ENCODE measurements around the gene YRDC.
"Not testable (repeated sequence)": the region's sequence is repeated elsewhere in the genome, so short reads cannot be mapped to it uniquely, and the experiment has no call there.

The YRDC gene

DNA sequence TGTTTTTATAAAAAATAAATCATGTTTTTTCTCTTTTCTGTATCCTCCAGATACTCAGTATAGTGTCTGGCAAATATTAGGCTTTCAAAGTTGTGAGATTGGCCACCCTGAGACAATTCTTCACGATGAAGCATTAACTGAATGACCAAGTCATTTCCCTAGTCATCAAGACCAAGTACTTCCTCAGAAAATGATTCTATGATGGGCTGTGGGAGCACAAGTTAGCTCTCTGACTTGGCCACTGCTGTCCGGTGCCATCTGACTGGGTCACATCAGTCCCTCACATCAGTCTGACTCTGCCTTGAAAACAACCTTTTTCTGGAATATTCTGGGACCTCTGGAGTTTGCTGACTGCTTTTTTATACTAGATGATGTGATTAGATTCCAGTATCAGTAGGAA lies 13.5 kb upstream of the YRDC start:
- DNase-seq, result no peak

DNA sequence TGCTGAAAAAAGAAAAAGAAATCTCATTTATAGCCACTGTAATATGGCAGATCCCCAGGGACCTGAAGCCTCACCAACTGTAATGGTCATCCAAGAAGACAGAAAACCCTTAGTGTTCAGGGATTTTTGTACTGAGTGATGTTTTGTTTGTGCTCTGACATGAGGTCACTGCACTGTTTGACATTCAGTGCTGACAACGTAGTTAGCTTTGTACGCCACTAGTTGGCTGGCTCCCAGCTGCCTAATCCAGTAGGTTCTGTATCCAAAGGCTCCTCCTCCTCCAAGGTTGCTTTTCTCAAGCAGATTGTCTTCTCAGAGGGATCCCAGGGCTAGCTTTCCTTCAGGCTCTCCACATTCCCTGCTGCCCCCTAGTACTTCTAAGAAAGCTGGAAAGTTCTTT lies 9.5 kb upstream of the YRDC start:
- DNase-seq, result no peak

DNA sequence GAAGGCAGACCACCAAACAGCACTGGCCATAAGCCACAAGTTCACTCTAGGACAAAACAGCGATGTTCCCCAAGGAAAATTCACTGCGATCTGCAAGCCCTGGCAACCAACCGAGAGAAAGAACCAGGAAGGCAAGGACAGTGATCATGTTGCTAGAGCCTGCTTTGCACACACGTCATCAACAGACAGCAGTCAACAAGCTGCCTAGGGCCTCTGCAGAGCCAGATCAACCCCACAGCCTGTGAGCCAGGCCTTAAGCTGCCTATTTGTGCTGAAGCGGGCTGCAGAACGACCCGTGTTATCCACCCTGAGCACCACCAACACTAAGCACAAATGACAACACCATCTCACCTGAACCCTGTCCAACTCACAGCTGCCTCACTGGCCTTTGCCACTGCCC lies 6.2 kb upstream of the YRDC start:
- no peak for DNase-seq

DNA sequence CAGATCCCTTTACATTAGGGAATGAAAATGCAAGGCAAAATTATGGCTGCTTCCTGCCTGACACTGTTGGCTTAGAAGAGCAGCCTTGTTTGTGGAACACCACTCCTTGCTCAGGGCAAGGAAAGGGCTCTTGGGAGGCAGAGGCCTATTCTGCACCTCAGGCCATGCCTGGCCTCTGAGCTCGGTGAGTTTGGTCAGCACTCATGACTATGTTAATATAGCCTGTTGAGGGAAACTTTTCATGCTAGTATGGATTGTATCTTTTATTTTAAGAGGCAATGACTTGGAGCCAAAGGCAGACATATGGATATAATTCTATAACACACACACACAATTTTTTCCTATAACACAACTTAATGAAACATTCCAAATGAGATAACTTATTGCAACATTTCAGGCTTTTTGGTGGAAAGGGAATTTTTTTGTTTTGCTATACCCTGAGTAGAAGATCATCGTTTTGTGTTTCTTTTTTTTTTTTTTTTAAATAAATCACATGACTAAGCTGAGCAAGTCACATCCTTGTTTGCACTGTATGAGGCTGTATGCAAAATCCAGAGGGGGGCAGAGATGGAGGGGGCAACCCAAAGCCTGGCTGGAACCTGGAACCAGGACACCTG lies 5.6 kb upstream of the YRDC start:
- no peak for DNase-seq

DNA sequence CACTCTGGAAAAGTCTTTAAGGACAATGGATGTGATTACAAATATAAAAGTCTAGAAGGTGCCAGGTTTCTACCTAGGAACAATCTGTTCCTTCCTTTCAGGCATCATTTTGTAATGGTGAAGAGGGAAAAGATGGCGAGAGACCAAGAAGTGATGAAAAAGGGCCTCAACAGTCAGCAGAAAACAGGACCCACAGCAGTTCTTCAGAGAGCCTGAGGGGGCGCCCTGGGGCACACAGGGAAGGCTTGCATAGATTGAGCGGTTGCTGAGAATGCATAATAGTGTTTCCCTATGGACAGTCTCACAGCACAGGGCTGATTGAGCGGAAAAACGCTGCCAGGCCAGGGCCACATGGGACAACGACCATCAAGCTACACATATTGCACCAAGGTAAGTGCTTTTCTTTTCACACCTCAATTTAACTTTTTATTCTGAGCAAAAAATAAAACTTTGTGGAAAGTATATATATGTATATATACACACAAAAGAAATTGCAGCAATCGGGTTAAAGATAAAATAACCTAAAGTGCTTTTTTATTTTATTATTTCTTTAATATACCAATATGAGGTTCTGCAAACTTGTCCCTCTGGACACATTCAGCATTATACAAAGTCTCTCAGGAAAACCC lies 3.1 kb upstream of the YRDC start:
- DNase-seq, result peak; percentile 92

DNA sequence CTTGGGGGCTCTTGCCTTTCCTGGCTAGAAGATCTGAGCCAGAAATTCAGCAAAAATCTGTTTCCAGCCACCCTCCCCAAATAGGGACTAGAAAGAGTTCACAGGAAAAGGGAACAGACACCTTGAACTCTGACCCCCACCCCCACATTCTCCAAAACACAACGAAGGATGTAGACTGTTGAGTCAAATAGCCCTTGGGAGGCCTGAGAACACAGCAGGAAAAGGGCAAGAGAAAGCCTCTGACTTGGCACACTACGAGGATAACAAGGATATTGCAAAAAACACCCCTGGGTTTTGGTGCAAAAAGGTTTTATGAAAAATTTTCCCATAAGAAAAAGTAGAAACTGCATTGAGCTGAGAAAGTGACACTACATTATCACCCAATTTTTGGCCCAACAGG lies 1.9 kb upstream of the YRDC start:
- DNase-seq, result no peak

DNA sequence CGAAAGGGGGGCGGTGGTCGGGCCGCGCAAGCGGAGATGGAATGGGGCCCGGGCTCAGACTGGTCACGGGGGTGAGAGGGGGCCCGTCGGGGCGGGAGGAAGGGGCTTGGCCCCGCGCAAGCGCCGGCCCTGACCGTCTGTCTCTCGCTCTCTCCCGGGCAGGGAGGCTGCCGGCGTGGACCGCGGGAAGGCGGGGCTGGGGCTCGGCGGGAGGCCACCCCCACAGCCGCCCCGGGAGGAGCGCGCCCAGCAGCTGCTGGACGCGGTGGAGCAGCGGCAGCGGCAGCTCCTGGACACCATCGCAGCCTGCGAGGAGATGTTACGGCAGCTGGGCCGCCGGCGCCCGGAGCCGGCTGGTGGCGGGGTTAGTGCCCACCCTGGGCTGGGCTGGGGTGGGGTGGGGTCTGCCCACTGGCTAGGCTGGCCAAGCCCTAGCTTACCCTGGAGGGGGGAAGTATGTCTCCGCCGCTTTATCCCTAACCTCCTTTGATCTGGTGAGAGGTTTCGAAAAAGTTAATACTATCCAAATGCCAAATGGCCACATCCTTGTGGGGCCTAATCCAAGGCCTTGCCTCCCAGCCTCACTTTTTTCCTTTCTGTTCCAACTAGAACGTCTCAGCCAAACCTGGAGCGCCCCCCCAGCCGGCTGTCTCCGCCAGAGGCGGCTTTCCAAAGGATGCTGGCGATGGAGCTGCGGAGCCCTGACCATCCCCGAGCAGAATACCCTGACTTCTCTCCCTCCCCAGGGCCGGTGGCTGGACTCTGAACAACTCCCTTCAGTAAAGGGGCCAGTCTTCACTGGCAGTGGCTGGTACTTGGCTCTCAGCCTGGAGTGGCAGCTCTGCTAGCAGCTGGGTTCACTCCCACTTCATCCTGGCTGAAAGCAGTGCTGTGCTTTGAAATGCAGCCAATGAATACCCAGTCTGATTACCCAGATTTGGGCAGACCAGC lies 636 bp upstream of the YRDC start:
- peak; percentile 76 for DNase-seq

DNA sequence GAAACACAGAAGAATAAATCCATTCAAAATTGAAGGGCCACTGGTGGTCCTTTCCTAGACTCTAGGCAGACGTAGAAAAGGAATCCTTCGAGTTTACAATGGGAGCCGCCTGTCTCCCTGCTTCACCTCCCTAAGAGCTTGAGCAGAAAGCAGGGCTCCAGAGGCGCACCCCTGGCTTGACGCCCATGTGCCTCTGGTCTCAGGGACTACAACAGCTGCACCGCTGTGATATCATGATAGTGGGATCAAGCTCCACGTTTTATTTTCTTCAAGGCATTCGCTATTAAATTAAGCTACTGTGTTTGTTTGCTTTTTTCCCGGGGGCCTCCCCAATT lies 821 bp downstream of the YRDC start:
- DNase-seq, result peak; percentile 48

DNA sequence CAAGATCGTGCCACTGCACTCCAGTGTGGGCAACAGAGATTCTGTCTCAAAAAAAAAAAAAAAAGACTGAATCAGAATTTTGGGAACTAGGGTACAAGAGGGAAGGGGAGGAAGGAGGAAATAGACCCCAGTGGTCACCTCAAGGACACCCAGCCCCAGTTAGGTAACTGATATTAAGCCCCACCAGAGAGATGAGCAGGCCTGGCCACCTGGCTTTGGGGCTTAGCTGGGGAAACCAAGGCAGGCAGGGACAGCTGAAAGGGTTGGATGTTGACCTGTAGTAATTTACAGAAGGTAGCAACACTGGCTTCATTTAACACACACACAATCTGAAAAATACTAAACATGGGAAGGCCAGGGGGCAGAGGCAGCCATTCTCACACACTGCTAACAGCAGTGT lies 5.6 kb downstream of the YRDC start:
- DNase-seq, result no peak

DNA sequence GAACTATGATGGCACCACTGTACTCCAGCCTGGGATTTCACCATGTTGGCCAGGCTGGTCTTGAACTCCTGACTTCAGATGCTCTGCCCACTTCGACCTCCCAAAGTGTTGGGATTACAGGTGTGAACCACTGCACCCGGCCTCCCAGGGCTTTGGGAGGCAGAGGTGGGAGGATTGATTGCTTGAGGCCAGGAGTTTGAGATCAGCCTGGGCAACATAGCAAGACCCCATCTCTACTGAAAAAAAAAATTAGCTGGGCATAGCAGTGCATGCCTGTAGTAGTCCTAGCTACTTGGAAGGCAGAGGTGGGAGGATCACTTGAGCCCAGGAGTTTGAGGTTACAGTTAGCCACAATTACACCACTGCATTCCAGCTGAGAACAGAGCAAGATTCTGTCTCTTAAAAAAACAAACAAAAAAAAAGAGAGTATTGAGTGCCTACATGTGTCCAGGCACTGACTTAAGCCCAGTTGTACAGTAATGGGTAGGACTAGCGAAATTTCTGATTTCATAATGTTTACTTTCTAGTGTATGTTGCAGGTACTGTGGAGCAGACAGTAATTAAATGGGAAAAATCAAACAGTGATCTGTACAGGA lies 10.2 kb downstream of the YRDC start:
- DNase-seq, result no peak

DNA sequence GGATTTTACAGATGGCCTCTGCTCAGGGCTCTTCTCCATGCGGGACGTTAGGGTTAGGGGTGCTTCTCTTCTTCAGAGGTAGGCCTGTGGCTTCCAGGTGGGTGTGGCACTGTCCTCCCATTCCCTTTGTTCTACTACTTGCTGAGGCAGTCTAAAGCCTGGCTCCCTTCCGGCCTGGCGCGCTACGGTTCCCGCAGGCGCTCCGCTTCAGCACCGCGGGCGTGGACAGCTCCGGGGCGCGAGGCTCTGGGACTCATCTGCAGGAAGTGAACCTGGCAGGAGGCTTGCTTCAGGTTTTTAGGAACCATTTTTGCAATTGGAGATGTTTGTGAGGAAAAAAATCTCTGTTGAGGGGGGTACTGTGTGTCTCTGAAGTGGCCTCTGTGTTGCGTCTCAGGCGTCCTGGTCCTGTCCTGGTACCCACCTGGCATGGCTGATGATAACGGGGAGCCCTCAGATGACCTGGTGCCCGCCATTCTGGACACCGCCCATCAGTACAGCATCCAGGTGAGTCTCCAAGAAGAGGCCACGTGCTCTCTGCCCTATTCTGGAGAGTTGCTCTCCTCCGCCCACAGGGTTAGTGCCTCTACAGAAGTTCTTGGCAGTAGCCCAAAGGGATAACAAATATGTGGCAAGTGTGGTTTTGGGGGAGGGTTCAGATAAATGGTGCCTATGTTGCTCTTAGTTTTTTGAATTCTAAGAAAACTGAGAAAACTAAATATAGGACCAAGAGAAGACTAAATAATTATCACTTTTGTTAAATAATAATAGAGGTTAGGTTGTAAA lies 12.5 kb downstream of the YRDC start:
- DNase-seq, result peak; percentile 56

DNA sequence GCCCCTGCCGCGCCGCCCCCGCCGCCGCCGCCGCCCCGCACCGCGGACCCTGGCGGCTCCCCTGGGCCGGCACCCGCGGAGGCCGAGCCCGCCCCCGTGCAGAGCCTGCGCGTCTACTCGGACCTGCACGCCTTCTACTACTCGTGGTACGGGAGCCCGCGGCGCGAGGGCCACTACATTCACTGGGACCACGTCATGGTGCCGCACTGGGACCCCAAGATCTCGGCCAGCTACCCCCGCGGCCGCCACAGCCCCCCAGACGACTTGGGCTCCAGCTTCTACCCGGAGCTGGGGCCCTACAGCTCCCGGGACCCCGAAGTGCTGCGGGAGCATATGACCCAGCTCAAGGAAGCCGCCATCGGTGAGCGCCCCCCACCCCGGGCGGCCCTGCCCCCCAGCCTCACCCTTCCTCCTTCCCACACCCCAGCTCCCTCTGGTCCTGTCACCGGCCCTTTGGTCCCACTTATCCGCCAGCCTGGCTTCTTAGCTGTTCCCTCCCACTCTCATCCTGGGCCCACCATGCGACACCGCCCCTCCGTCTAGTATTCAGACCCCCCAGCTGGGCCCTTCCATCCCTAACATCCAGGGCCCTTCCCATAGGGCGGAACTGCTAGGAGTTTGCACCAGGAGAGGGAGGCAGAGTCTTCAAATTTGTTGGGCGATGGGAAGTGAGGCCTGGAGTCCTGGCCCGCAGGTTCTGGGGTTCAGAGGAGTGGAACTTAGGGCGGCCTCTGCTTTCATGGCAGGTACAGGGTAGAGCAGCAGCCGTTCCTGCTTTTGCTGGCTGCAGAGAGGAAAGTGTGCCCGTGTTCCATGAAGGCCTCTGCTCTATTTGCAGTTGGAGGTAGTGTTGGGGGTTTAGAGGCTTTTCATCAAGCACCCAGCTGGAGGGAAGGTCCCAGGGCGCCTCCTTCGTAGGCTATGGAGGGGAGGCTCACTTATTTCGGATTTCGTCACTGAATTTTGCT lies 13.4 kb downstream of the YRDC start:
- no peak for DNase-seq

DNA sequence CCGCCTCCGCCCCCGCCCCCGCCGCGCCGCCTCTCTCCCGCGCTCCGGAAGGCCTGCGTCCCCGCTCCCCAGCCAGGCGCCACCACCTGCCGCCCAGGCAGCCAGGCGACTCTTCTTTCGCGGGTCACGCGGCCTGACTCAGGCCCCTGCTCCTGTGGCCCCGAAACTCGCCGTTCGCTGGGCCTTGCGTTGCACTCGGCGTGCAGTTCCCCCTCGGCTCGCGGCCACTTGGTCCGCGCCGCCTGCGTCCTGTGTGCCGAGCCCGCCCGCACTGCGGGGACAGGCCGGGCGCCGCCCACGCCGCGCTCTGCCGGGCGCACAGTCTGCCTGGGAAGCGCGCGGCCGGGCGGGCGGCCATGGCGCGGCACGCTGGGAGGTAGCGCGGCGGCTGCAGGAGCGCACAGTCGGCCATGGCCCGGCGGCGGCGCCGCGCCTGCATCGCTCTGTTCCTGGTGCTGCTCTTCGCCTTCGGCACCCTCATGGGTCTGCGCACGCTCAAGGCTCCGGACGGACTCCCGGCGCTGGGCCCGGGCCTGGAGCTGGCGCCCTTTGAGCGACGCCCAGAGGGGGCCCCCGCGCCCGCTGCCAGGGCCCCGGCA lies 14.1 kb downstream of the YRDC start, which contains the start of gene MANEAL:
MANEAL (plus strand) TSS at position 75 of the 599 bp plus-strand sequence; CDS start at position 411, 336 bp downstream.
- DNase-seq, result peak; percentile 75

DNA sequence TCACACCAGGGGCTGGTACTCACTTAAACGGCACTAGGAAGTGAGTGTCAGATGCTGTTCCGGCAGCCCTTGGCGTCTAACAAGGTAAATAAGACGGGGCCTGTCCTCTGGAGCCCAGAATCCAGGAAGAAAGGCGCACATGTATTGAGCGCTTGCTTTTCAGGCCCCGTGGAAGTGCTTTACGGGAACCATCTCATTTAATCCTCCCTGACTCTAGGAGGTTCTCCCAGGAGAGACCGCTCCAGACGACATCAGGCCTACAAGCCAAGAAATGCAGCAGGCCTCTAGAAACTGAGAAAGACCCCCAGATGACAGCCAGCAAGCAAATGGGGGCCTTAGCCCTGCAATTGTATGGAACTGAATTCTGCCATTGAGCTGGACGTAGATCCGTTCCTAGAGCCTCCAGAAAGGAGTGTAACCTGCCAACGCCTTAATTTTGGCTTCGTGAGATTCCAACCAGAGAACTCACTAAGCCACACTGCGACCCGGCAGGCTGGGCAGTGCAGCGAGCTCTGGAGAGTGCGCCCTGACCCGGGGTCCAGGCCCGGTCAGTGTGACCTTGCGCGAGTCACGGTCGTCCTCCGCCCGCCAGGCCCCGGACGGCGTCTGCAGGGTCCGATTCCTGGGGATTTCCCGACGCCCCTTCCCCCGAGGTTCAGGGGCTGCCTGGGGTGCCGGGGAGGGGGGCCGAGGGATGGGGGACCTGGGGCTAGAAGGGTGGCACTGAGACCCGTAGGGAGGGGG lies 14.9 kb downstream of the YRDC start:
- DNase-seq, result no peak

DNA sequence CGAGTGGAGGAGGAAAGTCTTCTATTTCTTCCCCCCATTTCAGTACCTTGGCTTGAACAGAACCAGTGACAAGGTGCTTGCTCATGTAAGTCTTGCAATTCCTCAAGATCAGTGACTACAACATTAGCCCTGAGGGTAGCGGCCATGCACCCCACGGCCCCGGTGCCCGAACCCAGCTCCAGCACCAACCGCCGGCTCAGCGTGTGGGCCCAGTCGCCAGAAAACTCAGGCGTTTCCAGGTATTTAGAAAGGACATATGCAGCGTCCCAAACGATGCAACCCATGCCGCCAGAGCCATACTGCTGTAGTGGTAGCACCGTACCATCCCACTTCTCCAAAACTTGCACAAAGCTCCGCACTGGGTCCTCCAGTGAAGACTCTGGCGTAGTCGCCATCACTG lies 25.5 kb downstream of the YRDC start:
- DNase-seq, result no peak

DNA sequence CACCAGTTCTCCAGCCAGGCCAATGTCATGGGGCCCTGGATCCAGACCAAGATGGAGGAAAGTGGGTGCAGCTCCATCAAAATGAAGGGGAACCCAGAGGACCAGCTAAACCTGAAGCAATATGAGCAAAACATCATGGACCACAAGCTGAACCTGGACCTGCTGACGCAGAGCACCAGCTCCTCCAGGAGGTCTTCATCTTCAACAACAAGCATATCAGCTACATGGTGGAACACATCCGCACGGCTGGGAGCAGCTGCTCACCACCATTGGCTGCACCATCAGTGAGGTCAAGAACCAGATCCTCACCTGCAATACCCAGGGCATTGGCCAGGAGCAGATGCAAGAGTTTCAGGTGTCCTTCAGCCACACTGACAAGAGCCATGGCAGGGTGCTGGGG lies 29.4 kb downstream of the YRDC start:
- DNase-seq, result no peak

DNA sequence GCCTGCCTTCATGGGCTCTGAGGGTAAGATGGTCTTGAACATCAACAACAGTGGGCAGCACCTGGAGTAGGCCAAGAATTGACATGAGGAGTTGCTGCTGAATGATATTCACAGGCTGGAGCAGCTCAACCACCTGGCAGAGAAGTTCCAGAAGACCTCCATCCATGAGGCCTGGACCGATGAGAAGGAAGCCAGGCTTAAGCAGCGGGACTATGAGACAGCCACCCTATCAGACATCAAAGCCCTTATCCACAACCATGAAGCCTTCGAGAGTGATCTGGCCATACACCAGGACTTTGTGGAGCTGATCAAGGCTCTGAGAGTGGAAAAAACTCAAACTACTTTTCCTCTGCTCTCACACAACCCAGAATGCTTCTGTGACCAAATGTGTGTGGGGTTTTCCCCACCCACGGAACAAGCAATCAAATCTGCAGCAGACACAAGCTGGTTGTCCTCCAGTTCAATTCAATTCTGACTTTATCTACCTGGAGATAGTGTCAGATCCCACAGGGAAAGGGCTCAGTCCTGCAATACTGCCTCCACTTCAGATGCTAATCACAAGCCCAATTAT lies 31.0 kb downstream of the YRDC start:
- no peak for DNase-seq

DNA sequence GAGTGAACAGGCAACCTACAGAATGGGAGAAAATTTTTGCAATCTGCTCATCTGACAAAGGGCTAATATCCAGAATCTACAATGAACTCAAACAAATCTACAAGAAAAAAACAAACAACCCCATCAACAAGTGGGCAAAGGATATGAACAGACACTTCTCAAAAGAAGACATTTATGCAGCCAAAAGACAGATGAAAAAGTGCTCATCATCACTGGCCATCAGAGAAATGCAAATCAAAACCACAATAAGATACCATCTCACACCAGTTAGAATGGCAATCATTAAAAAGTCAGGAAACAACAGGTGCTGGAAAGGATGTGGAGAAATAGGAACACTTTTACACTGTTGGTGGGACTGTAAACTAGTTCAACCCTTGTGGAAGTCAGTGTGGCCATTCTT lies 36.6 kb downstream of the YRDC start:
- not testable (repeated sequence) for DNase-seq

DNA sequence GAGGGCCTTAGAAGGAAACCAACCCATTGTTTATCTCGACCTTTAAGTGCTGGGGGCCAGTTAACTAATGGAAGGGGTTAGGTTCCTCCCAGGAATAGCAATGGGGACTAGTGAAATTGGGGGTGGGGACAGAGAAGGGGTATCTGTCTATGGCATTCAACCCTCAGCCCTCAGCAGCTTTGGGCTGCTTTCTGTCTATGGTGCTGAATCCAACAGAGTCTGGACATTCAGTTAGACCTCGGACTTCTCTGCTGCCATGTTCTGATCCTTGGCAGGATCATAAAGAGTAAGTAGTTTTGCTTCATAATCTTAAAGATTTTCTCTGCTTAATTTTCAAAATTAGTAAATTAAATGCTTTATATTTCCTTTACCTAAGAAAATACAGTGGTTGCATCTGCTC lies 40.5 kb downstream of the YRDC start:
- no peak for DNase-seq

All from OCI-M1 (cell line).